ENCODE data around the gene MRAP.

- TF ChIP-seq, protein P1, sequence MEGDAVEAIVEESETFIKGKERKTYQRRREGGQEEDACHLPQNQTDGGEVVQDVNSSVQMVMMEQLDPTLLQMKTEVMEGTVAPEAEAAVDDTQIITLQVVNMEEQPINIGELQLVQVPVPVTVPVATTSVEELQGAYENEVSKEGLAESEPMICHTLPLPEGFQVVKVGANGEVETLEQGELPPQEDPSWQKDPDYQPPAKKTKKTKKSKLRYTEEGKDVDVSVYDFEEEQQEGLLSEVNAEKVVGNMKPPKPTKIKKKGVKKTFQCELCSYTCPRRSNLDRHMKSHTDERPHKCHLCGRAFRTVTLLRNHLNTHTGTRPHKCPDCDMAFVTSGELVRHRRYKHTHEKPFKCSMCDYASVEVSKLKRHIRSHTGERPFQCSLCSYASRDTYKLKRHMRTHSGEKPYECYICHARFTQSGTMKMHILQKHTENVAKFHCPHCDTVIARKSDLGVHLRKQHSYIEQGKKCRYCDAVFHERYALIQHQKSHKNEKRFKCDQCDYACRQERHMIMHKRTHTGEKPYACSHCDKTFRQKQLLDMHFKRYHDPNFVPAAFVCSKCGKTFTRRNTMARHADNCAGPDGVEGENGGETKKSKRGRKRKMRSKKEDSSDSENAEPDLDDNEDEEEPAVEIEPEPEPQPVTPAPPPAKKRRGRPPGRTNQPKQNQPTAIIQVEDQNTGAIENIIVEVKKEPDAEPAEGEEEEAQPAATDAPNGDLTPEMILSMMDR (IDR thresholded peaks at IDR 0.05), result no peak
- TF ChIP-seq POLR2A (IDR thresholded peaks at IDR 0.05), result no peak
These were observed 31.1 kb downstream of the MRAP start for GRCh38 chr21:32329776-32330175.
